ENCODE measurements around the gene ADAMTS17.
A peak's percentile ranks its signal among the peaks of the same experiment; 100 is the strongest.

ADAMTS17 gene, protein sequence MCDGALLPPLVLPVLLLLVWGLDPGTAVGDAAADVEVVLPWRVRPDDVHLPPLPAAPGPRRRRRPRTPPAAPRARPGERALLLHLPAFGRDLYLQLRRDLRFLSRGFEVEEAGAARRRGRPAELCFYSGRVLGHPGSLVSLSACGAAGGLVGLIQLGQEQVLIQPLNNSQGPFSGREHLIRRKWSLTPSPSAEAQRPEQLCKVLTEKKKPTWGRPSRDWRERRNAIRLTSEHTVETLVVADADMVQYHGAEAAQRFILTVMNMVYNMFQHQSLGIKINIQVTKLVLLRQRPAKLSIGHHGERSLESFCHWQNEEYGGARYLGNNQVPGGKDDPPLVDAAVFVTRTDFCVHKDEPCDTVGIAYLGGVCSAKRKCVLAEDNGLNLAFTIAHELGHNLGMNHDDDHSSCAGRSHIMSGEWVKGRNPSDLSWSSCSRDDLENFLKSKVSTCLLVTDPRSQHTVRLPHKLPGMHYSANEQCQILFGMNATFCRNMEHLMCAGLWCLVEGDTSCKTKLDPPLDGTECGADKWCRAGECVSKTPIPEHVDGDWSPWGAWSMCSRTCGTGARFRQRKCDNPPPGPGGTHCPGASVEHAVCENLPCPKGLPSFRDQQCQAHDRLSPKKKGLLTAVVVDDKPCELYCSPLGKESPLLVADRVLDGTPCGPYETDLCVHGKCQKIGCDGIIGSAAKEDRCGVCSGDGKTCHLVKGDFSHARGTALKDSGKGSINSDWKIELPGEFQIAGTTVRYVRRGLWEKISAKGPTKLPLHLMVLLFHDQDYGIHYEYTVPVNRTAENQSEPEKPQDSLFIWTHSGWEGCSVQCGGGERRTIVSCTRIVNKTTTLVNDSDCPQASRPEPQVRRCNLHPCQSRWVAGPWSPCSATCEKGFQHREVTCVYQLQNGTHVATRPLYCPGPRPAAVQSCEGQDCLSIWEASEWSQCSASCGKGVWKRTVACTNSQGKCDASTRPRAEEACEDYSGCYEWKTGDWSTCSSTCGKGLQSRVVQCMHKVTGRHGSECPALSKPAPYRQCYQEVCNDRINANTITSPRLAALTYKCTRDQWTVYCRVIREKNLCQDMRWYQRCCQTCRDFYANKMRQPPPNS

DNA sequence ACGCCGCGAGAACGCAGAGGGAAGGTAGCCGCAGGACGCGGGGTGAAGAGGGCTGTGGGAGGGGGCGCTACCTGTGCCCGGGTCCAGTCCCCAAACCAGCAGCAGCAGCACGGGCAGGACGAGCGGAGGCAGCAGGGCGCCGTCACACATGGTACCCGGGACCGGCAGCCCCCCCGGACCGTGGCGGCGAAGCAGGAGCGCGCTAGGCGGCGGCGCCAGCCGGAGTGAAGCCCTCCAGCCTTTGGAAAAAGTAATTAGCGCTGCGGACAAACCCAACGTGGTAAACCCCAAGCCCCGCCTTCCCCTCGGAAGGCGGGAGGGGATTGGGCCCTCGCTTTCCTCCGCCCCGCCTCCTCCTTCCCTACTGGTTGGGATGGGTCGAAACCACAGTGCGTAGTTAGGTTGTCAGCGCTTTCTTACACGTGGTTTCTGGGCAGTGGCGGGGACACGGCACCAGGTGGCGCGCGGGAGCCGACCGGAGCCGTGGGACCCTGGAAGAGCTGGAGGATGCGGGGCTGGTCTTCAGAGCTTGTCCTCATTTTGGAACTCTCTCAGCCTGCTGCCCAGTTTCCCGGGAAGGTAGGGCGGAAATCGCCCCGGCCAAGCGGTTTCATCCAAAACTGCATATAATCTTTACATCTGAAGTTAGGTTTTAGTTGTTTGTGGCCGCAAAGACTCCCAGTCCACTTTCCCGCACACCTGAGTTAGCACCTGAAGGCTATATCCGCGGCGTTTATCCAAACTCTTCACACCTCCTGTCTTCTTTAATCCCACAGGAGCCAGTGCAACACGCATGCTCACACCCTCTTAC is at the start of gene ADAMTS17:
Gene ADAMTS17, minus strand, starts transcription at position 226 of the 811 bp plus-strand sequence. Its CDS starts 76 bp downstream, at position 150.
- H3K4me3 Mint-ChIP-seq = peak within 1 kb of the TSS; percentile 50
- peaks cover 74% of the 10 kb centered on the region for H3K27me3 Mint-ChIP-seq (ENCODE audit: low read depth, poor library complexity)
- H3K27ac Mint-ChIP-seq = no peak within 1 kb of the TSS
- H3K9me3 Mint-ChIP-seq = no peaks in the 10 kb centered on the region
- DNase-seq = peak; percentile 96
- TF ChIP-seq, protein P1, sequence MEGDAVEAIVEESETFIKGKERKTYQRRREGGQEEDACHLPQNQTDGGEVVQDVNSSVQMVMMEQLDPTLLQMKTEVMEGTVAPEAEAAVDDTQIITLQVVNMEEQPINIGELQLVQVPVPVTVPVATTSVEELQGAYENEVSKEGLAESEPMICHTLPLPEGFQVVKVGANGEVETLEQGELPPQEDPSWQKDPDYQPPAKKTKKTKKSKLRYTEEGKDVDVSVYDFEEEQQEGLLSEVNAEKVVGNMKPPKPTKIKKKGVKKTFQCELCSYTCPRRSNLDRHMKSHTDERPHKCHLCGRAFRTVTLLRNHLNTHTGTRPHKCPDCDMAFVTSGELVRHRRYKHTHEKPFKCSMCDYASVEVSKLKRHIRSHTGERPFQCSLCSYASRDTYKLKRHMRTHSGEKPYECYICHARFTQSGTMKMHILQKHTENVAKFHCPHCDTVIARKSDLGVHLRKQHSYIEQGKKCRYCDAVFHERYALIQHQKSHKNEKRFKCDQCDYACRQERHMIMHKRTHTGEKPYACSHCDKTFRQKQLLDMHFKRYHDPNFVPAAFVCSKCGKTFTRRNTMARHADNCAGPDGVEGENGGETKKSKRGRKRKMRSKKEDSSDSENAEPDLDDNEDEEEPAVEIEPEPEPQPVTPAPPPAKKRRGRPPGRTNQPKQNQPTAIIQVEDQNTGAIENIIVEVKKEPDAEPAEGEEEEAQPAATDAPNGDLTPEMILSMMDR (IDR thresholded peaks at IDR 0.05) = peak; percentile 90
- peaks cover 16% of the 10 kb centered on the region for H3K4me1 Mint-ChIP-seq
- H3K36me3 Mint-ChIP-seq (ENCODE audit: low read depth) = no peaks in the 10 kb centered on the region

DNA sequence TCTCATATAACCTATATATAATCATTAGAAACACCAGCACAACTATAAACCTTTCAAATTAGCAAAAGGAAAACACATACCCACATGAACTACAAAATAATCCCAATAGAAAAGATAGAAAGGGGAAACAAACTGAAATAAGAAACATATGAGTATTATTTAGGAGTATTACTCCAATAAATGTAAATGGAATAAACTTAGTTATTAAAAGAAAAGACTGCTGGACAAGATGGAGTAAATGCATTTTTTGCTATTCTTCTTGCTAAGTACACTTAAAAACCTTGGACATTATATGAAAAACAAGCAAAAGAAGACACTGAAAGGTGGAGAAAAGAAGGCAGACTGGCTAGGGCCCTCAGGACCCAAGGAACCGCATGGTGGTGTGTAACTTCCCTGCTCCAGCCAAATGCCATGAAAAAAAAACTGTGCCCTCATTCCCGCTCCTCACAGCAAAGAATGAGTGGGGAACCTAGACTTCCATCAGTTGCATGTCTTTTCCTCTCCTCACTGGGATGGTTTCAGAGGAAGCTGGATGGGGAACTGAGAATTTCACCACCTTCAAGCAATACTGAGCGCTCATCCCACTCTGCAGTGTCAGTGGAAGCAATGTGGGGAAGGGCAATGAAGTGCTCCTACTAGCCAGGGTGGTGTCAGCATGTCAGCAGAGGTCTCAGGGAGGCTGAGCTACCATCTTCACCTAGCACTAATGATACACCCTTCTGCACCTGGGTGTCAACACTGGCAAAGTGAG is 43.7 kb upstream of the ADAMTS17 start:
- no peak for DNase-seq
- Mint-ChIP-seq H3K4me3 (no peak overlapping the region), H3K27me3 (ENCODE audit: low read depth, poor library complexity) (peaks cover 8% of the 10 kb centered on the region), H3K36me3 (ENCODE audit: low read depth) (peaks cover 12% of the 10 kb centered on the region), H3K9me3 (peaks cover 76% of the 10 kb centered on the region), H3K4me1 (no peaks in the 10 kb centered on the region), H3K27ac (no peak overlapping the region)
- TF ChIP-seq, protein P1 (IDR thresholded peaks at IDR 0.05) = no peak

DNA sequence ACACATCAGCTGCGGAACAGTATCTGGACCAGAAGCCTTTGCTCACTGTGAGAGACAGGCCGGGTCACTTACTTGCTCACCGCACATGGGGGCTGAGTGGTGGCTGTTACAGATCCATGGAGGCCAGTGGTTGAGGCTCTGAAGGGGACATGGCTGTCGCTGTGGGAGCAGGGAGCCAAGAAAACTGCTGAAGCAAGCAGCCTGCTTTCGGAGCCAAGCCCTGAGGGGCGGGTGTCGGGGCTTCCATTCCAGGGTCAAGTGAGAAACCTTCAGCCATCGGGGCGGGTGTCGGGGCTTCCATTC is 42.3 kb upstream of the ADAMTS17 start:
- Mint-ChIP-seq H3K4me1 (no peaks in the 10 kb centered on the region), H3K27me3 (ENCODE audit: low read depth, poor library complexity) (peaks cover 8% of the 10 kb centered on the region), H3K27ac (no peak overlapping the region), H3K4me3 (no peak overlapping the region), H3K9me3 (peaks cover 77% of the 10 kb centered on the region), H3K36me3 (ENCODE audit: low read depth) (peaks cover 17% of the 10 kb centered on the region)
- DNase-seq = no peak
- TF ChIP-seq, protein P1 (IDR thresholded peaks at IDR 0.05) = peak; percentile 1

DNA sequence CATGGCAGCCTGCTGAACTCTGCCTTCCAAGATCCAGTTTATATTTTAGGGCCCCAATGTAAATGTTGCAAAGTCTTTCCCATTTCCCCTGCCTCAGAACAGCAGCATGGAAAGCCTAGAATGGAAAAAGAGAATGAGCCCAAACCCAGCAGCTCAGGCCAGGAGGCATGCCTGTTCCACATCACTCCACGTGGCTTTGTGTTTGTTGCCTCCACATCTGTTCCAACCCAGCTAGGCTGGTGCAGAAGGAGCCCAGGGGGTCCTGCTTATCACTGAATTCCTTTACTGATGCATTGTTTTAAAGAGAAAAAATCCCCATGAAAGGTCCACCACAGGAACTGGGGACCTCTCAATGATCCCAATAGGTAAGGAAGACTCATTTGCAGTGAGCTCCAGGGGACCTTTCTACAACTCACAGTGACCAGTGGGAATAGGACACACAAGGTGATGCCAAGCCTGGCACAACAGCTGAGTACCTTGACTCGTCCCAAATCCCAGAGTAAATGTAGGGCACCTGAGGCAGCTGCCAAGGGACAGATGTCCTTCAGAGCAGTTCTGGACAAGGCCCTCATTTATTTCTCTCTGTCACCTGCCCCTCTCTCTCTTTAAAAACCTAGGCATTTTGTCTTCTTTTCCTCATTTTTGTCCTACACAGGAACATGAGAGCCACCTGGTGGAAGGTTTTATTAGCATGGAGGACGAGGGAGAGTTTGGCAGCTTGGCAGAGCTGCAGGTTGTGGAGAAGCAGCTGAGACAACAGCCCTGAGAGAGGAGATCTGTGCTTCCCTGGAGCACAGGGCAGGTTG is 41.7 kb upstream of the ADAMTS17 start:
- peaks cover 73% of the 10 kb centered on the region for H3K9me3 Mint-ChIP-seq
- TF ChIP-seq, protein P1 (IDR thresholded peaks at IDR 0.05) = peak; percentile 38
- H3K4me1 Mint-ChIP-seq = no peaks in the 10 kb centered on the region
- no peak overlapping the region for H3K4me3 Mint-ChIP-seq
- H3K27ac Mint-ChIP-seq = no peak overlapping the region
- DNase-seq = no peak
- peaks cover 17% of the 10 kb centered on the region for H3K36me3 Mint-ChIP-seq (ENCODE audit: low read depth)
- peaks cover 8% of the 10 kb centered on the region for H3K27me3 Mint-ChIP-seq (ENCODE audit: low read depth, poor library complexity)
